Retinal pigment epithelial cell (primary cell): ENCODE data around the gene XG.

Source experiments
- DNase-seq: peaks from one replicate; pipeline ENCODE4 v3.0.0-alpha.2; 2010; ENCODE audit warnings: low read depth
- H3K4me3 ChIP-seq: 2 replicates; pipeline ENCODE4 v1.5.1; 2011; ENCODE audit warnings: mild to moderate bottlenecking, low read length, control low read depth, moderate library complexity
- TF ChIP-seq, protein P1 (sequence below): conservative IDR thresholded peaks from 2 replicates; pipeline ENCODE4 v1.5.1; 2011; ENCODE audit warnings: low read depth, low read length, control low read depth, inconsistent platforms

XG gene

DNA sequence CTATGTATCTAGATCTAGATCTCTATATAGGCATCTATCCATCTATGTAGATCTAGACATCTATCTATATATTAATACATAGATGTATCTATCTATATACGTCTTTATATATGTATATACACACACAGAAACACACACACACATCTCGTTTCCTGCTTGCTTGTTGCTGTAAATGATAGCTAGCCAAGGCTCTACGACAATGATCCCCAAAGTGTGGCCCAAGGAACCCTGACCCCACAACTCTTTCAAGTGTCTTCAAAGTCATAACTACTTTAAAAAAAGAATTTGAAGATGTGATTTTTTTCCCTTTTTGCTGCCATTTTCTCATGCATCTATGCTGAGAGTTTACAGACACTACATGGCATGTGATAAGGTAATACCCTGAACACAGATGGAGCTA lies 105.7 kb downstream of the XG start:
- no peak overlapping the region for H3K4me3 ChIP-seq
- TF ChIP-seq, protein P1, sequence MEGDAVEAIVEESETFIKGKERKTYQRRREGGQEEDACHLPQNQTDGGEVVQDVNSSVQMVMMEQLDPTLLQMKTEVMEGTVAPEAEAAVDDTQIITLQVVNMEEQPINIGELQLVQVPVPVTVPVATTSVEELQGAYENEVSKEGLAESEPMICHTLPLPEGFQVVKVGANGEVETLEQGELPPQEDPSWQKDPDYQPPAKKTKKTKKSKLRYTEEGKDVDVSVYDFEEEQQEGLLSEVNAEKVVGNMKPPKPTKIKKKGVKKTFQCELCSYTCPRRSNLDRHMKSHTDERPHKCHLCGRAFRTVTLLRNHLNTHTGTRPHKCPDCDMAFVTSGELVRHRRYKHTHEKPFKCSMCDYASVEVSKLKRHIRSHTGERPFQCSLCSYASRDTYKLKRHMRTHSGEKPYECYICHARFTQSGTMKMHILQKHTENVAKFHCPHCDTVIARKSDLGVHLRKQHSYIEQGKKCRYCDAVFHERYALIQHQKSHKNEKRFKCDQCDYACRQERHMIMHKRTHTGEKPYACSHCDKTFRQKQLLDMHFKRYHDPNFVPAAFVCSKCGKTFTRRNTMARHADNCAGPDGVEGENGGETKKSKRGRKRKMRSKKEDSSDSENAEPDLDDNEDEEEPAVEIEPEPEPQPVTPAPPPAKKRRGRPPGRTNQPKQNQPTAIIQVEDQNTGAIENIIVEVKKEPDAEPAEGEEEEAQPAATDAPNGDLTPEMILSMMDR = no peak
- no peak for DNase-seq

DNA sequence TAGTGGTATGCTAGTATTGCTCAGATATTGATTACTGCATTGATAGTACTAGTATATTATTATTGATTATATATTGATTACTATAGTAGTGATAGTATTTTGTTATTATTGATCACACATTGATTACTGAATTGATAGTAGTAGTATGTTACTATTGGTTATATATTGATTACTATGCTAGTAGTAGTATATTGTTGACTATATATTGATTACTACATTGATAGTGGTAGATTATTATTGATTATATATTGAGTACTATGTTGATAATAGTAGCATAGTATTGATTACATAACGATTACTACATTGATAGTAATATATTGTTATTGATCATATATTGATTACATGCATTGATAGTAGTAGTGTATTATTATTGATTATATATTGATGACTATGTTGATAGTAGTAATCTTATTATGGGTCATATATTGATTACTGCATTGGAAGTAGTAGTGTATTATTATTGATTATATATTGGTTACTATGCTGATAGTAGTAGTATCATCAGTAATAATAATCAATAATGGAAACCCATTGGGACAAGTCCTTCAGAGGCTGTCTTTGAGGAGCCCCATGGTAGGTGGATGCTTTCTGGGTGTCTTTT lies 107.5 kb downstream of the XG start:
- TF ChIP-seq, protein P1 = no peak
- H3K4me3 ChIP-seq = no peak overlapping the region

DNA sequence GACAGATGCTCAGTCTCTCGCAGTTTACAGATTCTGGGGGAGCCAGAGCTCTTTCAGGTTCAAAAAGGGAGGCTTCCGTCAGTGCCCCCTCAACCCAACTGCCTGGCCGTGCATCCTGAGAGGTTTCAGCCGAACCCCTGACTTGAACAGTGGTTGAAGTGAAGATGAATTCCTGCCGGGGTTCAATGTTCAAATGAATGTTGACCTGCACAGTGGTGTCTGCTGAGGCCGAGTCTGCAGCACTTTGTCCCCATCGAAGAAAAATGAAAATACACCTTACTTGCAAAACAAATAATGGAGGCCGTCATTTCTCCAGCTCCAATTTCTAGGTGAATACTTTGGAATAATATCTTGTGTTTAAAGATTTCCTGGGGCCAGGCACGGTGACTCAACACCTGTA lies 110.6 kb downstream of the XG start:
- DNase-seq = no peak
- no peak overlapping the region for H3K4me3 ChIP-seq
- TF ChIP-seq, protein P1 = no peak

More for the DNA sequence above, 107.5 kb downstream of the XG start:
- DNase-seq = no peak

DNA sequence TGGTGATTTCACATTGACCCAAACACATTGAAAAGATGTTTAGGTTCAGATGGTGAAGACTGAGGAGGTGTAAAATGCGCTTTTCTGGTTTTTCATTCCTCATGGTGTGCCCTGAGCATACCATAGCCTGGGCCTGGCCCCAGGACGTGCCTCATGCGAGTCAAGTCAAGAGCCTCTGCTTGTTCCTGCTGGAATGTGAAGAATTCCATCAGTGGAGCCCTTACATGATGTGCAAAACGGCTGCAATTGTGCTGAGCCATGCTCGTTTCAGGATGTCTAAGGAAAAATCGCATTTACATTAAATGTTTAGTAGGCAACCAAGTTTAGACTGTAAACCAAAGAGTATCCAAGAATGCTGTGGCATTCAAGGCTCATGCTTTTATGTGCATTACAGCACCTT lies 111.8 kb downstream of the XG start:
- TF ChIP-seq, protein P1 = no peak
- no peak overlapping the region for H3K4me3 ChIP-seq
- DNase-seq = no peak
